Measurements from ENCODE around the gene VPS8.

- TF ChIP-seq CTCF (IDR thresholded peaks at IDR 0.05; ENCODE audit: low read depth, low read length, missing input control) (no peak), TAF1 (conservative IDR thresholded peaks at IDR 0.05) (no peak), GABPA (IDR thresholded peaks at IDR 0.05 in 1 of 2, conservative IDR thresholded peaks at IDR 0.05 in 1 of 2) (no peak), RAD21 (IDR thresholded peaks at IDR 0.05) (no peak), ATF3 (IDR thresholded peaks at IDR 0.05) (no peak), YY1 (IDR thresholded peaks at IDR 0.05) (no peak)
Measured at GRCh38 chr3:184907681-184908649, 96.0 kb downstream of the VPS8 start.

Data from liver (tissue), 3 donors.